Measurements from ENCODE around the gene ZNF101. TPM values are rescaled to one million over a fixed set of nuclear protein-coding genes. Genes with fewer than 3 reads are reported as not detected.

ZNF101 gene
- total RNA-seq, 1 experiment from 2014 or later = 51.4 TPM

DNA sequence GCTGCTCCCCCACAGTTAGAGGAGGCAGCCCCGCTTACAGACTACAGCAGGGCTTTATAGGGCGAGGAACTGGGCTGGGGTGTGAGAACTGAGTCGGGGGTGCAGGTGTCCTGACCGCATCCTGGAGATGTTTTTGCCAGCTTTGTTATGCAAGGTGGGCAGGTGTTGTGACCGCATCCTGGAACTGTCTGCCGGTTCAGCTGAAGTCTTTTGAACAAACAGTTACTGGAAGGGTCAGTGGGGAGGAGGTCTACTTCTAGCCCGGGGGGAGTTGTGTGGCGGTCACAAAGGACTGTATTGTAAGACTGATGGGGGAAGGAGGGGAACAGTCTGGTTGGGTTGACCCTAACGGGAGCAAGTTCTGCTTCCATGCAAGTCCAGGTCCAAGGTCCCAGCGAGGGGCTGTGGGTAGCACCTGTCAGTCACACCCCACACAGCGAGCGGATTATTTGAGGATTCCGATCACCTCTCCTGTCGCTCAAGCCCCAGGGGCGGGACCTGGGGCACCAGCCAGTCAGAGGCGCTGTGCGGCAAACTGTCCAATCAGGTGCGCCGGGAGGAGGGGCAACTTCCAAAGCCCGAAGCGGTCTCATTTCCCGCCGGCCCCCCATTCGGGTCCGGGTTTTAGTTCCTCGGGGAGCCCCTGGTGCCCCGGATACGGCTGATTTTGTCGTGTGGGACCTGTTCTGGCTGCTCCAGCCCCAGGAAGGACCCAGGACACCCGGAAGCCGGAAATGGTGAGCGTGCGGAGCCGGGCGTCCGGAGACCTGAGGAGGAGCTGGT lies at the start of gene ZNF101 (continued):
- no peak for TF ChIP-seq HMGA2 (CRISPR knock-in tag; IDR thresholded peaks at IDR 0.05)
- TF ChIP-seq ZBTB21 (CRISPR knock-in tag; IDR thresholded peaks at IDR 0.05; ENCODE audit: borderline replicate concordance) = no peak
- TF ChIP-seq, protein P1, sequence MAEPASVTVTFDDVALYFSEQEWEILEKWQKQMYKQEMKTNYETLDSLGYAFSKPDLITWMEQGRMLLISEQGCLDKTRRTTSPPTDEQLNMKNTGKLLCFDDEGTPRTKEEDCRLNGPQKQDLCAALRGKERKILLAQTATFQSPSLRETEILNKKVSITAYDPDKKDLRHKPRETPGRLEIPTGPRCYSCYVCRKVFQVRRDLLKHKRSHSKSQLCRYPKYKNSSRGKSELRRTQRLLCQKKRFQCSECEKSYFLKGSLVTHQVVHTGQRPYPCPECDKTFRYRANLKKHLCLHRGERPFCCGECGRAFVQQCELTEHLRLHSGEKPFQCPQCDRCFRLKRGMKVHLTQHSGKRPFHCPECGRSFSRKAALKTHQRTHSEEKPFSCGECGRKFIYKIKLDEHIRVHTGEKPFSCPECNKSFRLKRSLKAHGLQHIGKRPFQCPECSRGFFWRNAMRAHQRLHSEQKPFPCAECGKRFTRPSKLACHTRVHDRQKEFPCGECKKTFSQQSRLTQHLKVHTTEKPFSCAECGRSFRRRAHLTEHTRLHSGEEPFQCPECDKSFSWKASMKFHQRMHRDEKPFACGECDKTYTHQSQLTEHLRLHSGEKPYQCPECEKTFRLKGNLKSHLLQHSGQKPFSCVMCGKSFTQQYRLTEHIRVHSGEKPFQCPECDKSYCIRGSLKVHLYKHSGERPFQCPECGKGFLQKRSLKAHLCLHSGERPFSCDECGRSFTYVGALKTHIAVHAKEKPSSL (CRISPR knock-in tag; conservative IDR thresholded peaks at IDR 0.05) = no peak
- peak; percentile 59 for TF ChIP-seq FOXK1 (CRISPR knock-in tag; IDR thresholded peaks at IDR 0.05)
- 0 out of 2 replicates have a peak, but pooled peaks have one; percentile 65 for TF ChIP-seq CREM (CRISPR knock-in tag; IDR thresholded peaks at IDR 0.05)
- TF ChIP-seq ZNF263 (CRISPR knock-in tag; IDR thresholded peaks at IDR 0.05; ENCODE audit: low read depth) = no peak
- no peak for TF ChIP-seq ELF4 (CRISPR knock-in tag; IDR thresholded peaks at IDR 0.05; ENCODE audit: low read depth)
- no peak for TF ChIP-seq PRRX2 (CRISPR knock-in tag; IDR thresholded peaks at IDR 0.05)
- TF ChIP-seq JUN (CRISPR knock-in tag; IDR thresholded peaks at IDR 0.05) = no peak
- TF ChIP-seq, protein P2, sequence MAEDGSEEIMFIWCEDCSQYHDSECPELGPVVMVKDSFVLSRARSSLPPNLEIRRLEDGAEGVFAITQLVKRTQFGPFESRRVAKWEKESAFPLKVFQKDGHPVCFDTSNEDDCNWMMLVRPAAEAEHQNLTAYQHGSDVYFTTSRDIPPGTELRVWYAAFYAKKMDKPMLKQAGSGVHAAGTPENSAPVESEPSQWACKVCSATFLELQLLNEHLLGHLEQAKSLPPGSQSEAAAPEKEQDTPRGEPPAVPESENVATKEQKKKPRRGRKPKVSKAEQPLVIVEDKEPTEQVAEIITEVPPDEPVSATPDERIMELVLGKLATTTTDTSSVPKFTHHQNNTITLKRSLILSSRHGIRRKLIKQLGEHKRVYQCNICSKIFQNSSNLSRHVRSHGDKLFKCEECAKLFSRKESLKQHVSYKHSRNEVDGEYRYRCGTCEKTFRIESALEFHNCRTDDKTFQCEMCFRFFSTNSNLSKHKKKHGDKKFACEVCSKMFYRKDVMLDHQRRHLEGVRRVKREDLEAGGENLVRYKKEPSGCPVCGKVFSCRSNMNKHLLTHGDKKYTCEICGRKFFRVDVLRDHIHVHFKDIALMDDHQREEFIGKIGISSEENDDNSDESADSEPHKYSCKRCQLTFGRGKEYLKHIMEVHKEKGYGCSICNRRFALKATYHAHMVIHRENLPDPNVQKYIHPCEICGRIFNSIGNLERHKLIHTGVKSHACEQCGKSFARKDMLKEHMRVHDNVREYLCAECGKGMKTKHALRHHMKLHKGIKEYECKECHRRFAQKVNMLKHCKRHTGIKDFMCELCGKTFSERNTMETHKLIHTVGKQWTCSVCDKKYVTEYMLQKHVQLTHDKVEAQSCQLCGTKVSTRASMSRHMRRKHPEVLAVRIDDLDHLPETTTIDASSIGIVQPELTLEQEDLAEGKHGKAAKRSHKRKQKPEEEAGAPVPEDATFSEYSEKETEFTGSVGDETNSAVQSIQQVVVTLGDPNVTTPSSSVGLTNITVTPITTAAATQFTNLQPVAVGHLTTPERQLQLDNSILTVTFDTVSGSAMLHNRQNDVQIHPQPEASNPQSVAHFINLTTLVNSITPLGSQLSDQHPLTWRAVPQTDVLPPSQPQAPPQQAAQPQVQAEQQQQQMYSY (CRISPR knock-in tag; IDR thresholded peaks at IDR 0.05) = no peak
- TF ChIP-seq OVOL2 (CRISPR knock-in tag; IDR thresholded peaks at IDR 0.05; ENCODE audit: borderline replicate concordance) = no peak
- TF ChIP-seq ZNF138 (CRISPR knock-in tag; conservative IDR thresholded peaks at IDR 0.05) = no peak
- no peak for TF ChIP-seq KAT7 (CRISPR knock-in tag; IDR thresholded peaks at IDR 0.05; ENCODE audit: borderline replicate concordance)
- TF ChIP-seq ZNF232 (CRISPR knock-in tag; IDR thresholded peaks at IDR 0.05) = no peak
- 0 out of 2 replicates have a peak, but pooled peaks have one; percentile 11 for TF ChIP-seq SP1 (CRISPR knock-in tag; conservative IDR thresholded peaks at IDR 0.05)
- TF ChIP-seq, protein P3, sequence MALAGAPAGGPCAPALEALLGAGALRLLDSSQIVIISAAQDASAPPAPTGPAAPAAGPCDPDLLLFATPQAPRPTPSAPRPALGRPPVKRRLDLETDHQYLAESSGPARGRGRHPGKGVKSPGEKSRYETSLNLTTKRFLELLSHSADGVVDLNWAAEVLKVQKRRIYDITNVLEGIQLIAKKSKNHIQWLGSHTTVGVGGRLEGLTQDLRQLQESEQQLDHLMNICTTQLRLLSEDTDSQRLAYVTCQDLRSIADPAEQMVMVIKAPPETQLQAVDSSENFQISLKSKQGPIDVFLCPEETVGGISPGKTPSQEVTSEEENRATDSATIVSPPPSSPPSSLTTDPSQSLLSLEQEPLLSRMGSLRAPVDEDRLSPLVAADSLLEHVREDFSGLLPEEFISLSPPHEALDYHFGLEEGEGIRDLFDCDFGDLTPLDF (CRISPR knock-in tag; IDR thresholded peaks at IDR 0.05) = peak; percentile 25; the same call in 1 of the 2 replicates
- TF ChIP-seq, protein P4, sequence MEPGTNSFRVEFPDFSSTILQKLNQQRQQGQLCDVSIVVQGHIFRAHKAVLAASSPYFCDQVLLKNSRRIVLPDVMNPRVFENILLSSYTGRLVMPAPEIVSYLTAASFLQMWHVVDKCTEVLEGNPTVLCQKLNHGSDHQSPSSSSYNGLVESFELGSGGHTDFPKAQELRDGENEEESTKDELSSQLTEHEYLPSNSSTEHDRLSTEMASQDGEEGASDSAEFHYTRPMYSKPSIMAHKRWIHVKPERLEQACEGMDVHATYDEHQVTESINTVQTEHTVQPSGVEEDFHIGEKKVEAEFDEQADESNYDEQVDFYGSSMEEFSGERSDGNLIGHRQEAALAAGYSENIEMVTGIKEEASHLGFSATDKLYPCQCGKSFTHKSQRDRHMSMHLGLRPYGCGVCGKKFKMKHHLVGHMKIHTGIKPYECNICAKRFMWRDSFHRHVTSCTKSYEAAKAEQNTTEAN (CRISPR knock-in tag; IDR thresholded peaks at IDR 0.05) = no peak
- TF ChIP-seq, protein P5, sequence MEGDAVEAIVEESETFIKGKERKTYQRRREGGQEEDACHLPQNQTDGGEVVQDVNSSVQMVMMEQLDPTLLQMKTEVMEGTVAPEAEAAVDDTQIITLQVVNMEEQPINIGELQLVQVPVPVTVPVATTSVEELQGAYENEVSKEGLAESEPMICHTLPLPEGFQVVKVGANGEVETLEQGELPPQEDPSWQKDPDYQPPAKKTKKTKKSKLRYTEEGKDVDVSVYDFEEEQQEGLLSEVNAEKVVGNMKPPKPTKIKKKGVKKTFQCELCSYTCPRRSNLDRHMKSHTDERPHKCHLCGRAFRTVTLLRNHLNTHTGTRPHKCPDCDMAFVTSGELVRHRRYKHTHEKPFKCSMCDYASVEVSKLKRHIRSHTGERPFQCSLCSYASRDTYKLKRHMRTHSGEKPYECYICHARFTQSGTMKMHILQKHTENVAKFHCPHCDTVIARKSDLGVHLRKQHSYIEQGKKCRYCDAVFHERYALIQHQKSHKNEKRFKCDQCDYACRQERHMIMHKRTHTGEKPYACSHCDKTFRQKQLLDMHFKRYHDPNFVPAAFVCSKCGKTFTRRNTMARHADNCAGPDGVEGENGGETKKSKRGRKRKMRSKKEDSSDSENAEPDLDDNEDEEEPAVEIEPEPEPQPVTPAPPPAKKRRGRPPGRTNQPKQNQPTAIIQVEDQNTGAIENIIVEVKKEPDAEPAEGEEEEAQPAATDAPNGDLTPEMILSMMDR (IDR thresholded peaks at IDR 0.05) = no peak
- TF ChIP-seq, protein P6, sequence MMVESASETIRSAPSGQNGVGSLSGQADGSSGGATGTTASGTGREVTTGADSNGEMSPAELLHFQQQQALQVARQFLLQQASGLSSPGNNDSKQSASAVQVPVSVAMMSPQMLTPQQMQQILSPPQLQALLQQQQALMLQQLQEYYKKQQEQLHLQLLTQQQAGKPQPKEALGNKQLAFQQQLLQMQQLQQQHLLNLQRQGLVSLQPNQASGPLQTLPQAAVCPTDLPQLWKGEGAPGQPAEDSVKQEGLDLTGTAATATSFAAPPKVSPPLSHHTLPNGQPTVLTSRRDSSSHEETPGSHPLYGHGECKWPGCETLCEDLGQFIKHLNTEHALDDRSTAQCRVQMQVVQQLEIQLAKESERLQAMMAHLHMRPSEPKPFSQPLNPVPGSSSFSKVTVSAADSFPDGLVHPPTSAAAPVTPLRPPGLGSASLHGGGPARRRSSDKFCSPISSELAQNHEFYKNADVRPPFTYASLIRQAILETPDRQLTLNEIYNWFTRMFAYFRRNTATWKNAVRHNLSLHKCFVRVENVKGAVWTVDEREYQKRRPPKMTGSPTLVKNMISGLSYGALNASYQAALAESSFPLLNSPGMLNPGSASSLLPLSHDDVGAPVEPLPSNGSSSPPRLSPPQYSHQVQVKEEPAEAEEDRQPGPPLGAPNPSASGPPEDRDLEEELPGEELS (CRISPR knock-in tag; IDR thresholded peaks at IDR 0.05) = no peak
- TF ChIP-seq, protein P7, sequence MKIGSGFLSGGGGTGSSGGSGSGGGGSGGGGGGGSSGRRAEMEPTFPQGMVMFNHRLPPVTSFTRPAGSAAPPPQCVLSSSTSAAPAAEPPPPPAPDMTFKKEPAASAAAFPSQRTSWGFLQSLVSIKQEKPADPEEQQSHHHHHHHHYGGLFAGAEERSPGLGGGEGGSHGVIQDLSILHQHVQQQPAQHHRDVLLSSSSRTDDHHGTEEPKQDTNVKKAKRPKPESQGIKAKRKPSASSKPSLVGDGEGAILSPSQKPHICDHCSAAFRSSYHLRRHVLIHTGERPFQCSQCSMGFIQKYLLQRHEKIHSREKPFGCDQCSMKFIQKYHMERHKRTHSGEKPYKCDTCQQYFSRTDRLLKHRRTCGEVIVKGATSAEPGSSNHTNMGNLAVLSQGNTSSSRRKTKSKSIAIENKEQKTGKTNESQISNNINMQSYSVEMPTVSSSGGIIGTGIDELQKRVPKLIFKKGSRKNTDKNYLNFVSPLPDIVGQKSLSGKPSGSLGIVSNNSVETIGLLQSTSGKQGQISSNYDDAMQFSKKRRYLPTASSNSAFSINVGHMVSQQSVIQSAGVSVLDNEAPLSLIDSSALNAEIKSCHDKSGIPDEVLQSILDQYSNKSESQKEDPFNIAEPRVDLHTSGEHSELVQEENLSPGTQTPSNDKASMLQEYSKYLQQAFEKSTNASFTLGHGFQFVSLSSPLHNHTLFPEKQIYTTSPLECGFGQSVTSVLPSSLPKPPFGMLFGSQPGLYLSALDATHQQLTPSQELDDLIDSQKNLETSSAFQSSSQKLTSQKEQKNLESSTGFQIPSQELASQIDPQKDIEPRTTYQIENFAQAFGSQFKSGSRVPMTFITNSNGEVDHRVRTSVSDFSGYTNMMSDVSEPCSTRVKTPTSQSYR (CRISPR knock-in tag; IDR thresholded peaks at IDR 0.05) = no peak
- TF ChIP-seq, protein P8, sequence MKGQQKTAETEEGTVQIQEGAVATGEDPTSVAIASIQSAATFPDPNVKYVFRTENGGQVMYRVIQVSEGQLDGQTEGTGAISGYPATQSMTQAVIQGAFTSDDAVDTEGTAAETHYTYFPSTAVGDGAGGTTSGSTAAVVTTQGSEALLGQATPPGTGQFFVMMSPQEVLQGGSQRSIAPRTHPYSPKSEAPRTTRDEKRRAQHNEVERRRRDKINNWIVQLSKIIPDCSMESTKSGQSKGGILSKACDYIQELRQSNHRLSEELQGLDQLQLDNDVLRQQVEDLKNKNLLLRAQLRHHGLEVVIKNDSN (CRISPR knock-in tag; IDR thresholded peaks at IDR 0.05) = peak; percentile 37; the same call in 1 of the 2 replicates
